Upper lobe of left lung (tissue), 4 donors: ENCODE measurements around the gene ZFYVE16.

ENCODE experiments used
- CTCF ChIP-seq, 6 experiments: fragments of 450-650 bp in 4 of 6; fragments of 200-600 bp in 2 of 6; sonication (generic) in 2 of 6; IDR thresholded peaks; one replicate each; pipeline ENCODE4 v1.5.1; 2016 to 2019; ENCODE audit warnings: antibody characterized with exemption in 6 of 6
- POLR2A ChIP-seq, 4 donors: fragments of 450-650 bp; IDR thresholded peaks; one replicate each; pipeline ENCODE4 v1.5.1; 2016 to 2017; ENCODE audit warnings: antibody characterized with exemption in 4 of 4, mild to moderate bottlenecking in 2 of 4
- POLR2AphosphoS5 ChIP-seq, 2 donors: sonication (generic); formaldehyde crosslinking; IDR thresholded peaks; one replicate each; pipeline ENCODE4 v1.5.1; 2017; ENCODE audit warnings: antibody characterized with exemption in 2 of 2

- no peak for TF ChIP-seq POLR2A (IDR thresholded peaks at IDR 0.05)
- no peak for TF ChIP-seq CTCF (IDR thresholded peaks at IDR 0.05)
- no peak for TF ChIP-seq POLR2AphosphoS5 (IDR thresholded peaks at IDR 0.05)
Observed at GRCh38 chr5:80502800-80503199, 94.9 kb downstream of the ZFYVE16 start.
